NCI-H1417 treated with DMSO at 0.1 percent for 48 hours (cell line): ENCODE results near the gene SPON2.

Experiments
- DNase-seq: peaks from one replicate; lab custom pipeline; 2025; lab: John Stamatoyannopoulos, UW

Gene SPON2

GRCh38 chr4:1172971-1173757, 781 bp upstream of the SPON2 start:
- DNase-seq, result no peak

- no peak for DNase-seq
These were observed 814 bp downstream of the SPON2 start for GRCh38 chr4:1171311-1172227.

GRCh38 chr4:1170976-1171310, 1.4 kb downstream of the SPON2 start:
- no peak for DNase-seq

- DNase-seq, result no peak
These were observed 2.0 kb downstream of the SPON2 start for GRCh38 chr4:1170156-1170975.

- DNase-seq, result no peak
These were observed 2.7 kb downstream of the SPON2 start for GRCh38 chr4:1169691-1170096.

GRCh38 chr4:1169171-1169671, 3.2 kb downstream of the SPON2 start:
- no peak for DNase-seq

GRCh38 chr4:1168191-1169101, 3.9 kb downstream of the SPON2 start:
- DNase-seq, result no peak

- DNase-seq, result no peak
These were observed 5.0 kb downstream of the SPON2 start for GRCh38 chr4:1167244-1167949.

GRCh38 chr4:1166509-1167243, 5.7 kb downstream of the SPON2 start:
- DNase-seq, result no peak

- DNase-seq, result no peak
These were observed 7.3 kb downstream of the SPON2 start for GRCh38 chr4:1164956-1165545.

GRCh38 chr4:1164444-1164843, 7.9 kb downstream of the SPON2 start:
- DNase-seq, result no peak

- DNase-seq, result no peak
These were observed 8.3 kb downstream of the SPON2 start for GRCh38 chr4:1164040-1164439.

GRCh38 chr4:1160351-1160750, 12.0 kb downstream of the SPON2 start:
- no peak for DNase-seq

- no peak for DNase-seq
These were observed 16.3 kb downstream of the SPON2 start for GRCh38 chr4:1156069-1156468.

GRCh38 chr4:1155314-1155713, 17.1 kb downstream of the SPON2 start:
- no peak for DNase-seq

GRCh38 chr4:1154523-1155182, 17.7 kb downstream of the SPON2 start:
- DNase-seq, result no peak

GRCh38 chr4:1154126-1154522, 18.3 kb downstream of the SPON2 start:
- no peak for DNase-seq

- no peak for DNase-seq
These were observed 18.8 kb downstream of the SPON2 start for GRCh38 chr4:1153567-1154090.

- DNase-seq, result no peak
These were observed 20.1 kb downstream of the SPON2 start for GRCh38 chr4:1152290-1152689.
